ENCODE results near the gene DBNL.

The DBNL gene

DNA sequence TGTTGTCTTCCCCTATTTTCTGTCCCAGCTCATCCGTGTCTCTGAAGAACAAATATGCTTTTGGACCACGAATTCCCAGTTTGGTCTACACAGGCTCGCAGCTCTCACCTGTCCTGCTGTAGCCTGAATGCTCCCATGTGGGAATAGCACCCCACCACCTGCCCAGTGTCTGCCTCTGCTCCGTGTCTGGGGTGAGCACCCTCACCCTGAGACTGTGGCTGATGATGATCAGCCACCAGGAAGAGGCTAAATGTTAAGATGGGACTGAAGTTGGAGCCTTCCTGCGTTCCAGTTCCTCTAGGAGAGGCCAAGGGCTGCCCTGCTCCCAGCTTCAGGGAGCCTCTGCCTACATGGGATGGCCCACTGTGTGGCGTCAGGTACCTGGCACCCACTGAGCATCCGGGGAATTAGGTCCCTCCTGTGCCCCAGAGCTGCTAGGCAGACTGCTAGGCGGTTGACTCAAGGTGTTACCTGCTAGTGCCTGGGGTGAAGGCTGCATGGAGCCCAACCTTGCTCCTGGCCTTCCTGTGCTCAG, 17.2 kb downstream of the DBNL start:
- DNase-seq (ENCODE audit: low read depth in 2 of 2, low spot score in 1 of 2) = no peak

DNA sequence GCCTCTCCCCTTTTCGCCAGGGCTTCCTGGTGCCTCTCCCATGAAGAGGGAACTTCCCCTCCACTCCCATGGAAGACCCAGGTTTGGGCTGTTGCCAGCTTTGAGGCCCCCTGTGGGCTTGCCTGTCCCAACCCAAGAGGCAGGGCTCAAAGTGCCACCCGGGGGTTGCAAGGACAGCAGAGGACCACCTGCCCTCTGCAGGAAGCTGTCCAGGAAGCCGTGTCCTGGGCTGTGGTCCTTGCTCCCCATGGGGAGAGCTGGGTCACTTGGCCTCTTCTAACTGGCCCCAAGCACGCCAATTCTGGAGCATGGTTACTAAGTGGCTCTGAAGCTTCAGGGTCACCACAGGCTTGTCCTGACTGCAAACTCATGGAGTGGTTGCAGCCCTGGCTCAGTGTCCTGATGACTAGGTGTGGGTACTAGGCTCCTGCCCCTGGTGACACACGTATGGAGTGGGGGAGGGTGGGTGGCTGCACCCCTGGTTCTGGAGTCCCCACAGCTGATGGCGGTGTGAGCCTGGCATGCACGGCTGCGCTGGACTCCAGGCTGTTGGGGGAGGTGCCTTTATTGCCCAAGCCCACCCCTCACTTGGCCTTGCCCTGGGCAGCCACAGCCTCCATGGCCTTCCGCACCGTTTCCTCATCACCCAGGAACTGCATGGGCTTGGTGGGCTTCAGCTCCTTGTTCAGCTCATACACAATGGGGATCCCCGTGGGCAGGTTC, 17.8 kb downstream of the DBNL start:
- no peak for DNase-seq (ENCODE audit: low read depth in 2 of 2, low spot score in 1 of 2)

DNA sequence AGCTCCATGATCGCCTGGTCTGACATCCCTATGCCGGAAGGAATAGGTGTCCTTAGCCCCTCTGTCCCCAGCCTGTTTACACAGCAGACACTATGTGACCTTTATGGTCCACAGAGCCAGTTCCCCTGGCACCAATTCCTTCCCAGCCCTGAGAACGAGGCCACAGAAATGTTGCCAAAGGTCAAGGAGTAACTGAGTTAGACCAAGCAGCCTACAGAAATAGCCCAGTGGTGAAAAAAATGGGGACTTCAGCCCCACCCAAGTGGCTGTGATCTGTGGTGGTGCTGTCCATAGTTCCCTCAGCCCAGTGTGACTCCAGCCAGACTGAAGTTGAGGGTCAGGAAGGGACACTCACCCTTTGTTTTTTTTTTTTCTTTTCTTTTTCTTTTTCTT, 18.4 kb downstream of the DBNL start:
- DNase-seq (ENCODE audit: low read depth in 2 of 2, low spot score in 1 of 2) = no peak

DNA sequence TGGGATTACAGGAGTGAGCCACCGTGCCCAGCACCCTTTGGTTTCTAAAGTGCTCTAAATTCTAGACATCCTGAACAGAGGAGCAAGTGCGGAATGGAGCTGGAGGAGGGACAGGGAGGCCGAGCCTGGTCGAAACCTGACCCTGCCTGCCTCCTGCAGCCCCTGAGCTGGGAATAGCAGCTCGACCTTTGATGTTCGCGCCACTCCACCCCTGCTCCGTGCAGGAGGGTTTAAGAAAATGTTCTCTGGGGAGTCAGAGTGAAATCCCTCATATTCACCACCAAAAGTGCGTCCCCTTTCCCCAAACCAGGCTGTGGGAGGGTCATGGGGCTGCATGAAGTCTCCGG, 19.0 kb downstream of the DBNL start:
- no peak for DNase-seq (ENCODE audit: low read depth in 2 of 2, low spot score in 1 of 2)

DNA sequence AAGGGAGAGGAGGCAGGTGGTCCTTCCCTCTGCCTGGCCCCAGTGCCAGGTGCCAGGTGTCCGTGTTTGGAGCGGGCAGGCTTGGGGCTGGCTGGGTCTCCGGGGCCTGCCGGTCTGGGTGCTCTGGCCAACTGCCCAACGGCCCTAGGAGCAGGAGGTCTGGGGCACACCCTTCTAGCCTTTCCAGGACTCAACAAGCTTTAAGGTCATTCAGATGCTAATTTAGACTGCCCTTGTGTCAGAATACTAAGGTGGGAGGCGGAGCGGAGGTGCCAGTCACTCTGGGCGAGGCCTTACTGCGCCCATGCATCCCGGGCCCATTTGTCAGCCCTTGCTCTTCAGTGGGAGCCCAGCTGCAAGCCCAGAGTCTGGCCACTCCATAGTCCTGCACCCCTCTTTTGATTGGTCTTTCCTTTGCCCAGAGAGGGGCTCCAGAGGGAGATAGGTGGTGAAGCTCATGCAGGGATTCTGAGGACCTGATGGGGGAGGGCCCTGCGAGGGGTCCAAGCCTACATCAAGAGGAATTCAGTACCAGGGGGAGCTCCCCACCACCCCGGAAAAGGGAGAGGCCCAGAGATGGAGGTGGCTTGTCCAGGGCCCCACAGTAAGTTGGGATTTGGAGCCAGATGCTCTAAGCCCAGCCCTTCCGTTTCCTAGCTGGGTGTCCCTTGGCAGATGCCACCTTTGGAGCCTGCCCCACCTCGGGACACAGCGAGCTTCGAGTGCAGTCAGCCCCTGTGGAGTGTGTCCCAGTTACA, 19.6 kb downstream of the DBNL start:
- no peak for DNase-seq (ENCODE audit: low read depth in 2 of 2, low spot score in 1 of 2)

DNA sequence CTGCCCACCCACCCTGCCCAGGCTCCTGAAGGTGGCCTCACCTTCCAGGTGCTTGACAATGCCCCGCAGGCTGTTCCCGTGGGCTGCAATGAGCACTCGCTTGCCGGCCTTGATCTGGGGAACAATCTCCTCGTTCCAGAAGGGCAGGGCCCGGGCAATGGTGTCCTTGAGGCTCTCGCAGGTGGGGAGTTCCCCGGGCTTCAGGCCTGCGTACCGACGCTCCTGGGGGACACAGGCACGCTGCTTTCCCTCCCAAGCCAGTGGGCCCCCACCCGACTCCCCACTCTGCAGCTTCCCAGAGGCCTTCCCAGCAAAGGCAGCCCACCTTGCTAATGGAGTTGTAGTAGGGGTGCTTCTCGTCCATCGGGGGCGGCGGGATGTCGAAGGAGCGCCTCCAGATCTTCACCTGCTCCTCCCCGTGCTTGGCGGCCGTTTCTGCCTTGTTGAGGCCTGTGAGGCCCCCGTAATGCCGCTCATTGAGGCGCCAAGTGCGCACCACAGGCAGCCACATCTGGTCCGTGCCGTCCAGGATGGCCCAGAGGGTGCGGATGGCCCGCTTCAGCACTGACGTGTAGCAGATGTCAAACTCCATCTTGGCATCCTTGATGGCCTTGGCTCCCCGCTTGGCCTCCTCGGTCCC, 20.4 kb downstream of the DBNL start:
- DNase-seq (ENCODE audit: low read depth in 2 of 2, low spot score in 1 of 2) = no peak

DNA sequence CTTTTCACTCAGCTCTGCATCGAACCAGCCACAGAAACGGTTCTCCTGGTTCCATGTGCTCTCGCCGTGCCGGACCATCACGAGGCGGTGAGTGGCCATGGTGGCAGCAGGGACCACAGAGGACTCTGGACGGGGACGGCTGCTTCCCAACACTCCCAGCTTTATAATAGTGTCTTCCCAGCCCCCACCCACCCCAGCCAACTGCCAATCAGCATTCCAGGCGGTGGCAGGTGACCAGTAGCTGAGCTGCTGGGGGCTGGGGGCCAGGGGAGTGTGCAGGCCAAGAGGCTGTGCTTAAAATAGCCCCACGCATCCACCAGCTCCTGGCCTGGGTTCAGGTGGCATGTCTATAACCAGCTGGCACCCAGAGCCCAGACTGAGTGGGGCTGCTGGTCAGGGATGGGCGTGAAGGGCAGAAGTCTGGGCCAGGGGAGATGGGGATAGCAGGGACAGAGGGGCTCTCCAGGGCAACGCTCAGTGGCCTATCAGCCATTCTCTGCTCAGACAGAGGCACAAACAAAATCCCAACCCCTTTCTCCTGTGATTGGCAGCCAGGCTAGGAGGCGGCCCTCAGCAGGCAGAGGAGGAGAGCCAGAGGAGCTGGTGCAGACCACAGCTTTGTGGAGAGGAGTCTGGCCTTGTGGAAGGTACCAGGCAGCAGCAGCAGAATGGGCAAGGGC, 21.1 kb downstream of the DBNL start, which contains the start of gene PGAM2:
TSS of gene PGAM2 (minus strand) at position 137 of the 680 bp plus-strand sequence. CDS start at position 99, 38 bp downstream.
- no peak for DNase-seq (ENCODE audit: low read depth in 2 of 2, low spot score in 1 of 2)

DNA sequence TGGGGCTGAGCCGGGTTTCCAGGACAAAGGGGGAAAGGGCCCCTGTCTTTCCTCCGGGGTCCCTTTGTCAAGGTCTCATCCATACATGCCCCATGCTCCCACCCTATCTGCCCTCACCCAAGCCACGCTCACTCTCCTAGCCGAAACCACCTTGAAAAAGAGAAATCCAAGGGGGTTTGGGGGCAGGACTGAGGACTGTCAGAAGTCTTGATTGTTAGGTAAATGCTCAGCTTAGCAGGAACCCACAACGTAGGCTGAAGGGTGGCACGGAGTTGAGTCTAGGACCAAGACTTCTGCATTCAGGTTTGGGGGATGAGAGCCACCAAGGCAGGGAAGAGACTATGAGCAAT, 21.6 kb downstream of the DBNL start:
- no peak for DNase-seq (ENCODE audit: low read depth in 2 of 2, low spot score in 1 of 2)

DNA sequence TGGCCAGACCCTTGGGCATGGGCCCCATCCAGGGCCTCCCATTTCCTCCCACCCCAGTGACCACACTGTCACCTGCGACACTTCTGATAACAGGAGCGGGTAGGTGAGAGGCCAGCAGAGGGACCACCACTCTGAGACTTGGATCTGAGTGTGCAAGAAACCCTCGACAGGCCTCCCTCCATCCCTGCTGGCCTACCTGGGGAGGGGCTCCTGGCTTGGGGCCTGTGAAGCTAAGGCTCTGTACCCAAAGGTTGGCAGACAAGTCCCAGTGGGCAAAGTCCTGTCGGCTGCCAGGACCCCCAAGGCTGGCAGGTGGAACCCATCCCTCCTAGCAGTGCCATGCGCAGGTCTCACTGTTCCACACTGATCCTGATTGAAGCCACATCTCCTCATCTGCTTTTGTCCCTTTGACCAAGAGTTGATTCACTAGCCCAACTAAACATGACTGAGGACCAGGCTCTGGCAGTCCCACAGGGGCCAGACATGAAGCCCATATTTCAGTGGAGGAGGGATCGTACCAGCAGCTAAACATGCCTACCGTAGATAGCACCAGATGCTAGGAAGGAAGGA, 22.1 kb downstream of the DBNL start:
- DNase-seq (ENCODE audit: low read depth in 2 of 2, low spot score in 1 of 2) = no peak

DNA sequence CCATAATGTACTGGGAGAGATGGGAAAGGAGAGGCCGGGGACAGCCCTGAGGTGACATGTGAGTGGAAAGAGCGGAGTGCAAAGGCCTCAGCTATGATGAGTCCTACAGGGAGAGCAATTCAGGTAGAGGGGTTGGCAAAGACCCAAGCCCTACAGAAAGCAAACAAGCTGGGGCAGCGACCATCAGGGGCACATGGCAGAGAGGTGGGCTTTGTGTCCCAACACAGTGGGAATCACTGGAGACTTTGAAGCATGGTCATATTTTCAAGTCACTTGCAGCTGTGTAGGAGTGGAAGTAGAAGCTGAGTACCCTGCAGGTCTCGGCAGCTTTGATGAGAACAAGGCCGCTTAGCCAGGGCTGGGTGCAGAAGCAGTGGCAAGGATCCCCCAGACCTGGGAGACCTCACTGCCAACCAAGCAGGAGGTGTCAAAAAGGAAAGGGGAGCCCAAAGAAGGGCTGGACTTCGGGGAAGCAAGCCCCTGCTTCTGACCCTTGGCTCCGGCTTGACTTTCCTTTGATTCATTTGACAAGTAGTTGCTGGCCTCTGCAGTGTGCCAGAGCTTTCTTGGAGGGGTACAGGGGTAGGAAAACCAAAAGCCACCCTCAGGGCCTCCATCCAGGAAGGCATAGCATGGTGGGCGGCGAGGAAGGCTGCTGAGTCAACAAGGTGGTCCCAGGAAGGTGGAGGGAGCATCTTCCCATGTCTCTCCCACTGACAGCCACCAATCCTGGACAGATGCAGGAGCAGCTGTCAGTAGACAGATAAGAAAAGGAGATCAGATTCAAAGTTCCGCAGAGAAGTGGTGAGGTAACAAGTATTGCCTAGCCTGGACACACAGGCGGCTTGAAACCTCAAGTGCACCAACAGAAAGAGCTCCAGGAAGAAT, 22.8 kb downstream of the DBNL start:
- no peak for DNase-seq (ENCODE audit: low read depth in 2 of 2, low spot score in 1 of 2)

DNA sequence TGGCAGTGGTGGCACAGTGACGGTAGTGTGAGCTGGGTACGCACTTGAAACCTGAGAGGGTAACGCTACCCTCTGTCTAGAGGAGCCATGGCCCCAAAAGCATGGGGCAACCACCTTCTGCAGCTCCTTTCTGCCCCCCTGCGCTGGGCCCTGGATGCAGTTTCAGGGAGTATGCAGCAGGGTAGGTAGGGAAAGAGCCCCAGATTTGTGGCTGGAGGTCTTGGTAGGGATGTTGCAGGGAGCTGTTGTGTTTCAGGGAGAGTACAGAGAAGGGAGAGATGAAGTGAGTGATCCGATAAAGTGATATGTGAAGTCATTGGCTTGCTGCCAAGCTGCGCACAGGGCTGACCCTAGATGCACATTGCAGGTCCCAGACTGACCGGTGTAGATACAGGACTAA, 23.6 kb downstream of the DBNL start:
- no peak for DNase-seq (ENCODE audit: low read depth in 2 of 2, low spot score in 1 of 2)

DNA sequence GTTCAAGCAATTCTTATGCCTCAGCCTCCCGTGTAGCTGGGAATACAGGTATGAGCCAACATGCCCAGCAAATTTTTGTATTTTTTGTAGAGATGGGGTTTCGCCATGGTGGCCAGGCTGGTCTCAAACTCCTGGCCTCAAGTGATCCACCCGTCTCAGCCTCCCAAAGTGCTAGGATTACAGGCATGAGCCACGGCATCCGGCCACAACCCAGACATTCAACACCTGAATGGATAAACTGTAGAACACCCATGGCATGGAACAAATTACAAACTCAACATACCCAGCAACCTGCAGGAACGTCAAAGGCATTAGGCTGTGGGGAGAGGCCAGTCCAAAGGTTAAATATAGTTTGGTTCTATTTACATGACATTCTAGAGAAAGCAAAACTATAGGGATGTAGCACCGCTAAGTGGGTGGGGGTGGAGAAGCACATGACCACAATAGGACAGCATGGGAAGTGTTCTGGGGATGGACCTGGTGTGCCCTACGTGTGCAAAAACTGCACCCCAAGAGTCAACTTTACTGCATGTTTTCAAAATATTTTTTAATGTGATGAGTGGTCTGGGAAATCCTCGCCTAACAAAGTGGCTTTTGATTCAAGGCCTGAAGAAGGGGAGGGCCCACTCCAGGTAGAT, 27.3 kb downstream of the DBNL start:
- DNase-seq (ENCODE audit: low read depth in 2 of 2, low spot score in 1 of 2) = no peak

DNA sequence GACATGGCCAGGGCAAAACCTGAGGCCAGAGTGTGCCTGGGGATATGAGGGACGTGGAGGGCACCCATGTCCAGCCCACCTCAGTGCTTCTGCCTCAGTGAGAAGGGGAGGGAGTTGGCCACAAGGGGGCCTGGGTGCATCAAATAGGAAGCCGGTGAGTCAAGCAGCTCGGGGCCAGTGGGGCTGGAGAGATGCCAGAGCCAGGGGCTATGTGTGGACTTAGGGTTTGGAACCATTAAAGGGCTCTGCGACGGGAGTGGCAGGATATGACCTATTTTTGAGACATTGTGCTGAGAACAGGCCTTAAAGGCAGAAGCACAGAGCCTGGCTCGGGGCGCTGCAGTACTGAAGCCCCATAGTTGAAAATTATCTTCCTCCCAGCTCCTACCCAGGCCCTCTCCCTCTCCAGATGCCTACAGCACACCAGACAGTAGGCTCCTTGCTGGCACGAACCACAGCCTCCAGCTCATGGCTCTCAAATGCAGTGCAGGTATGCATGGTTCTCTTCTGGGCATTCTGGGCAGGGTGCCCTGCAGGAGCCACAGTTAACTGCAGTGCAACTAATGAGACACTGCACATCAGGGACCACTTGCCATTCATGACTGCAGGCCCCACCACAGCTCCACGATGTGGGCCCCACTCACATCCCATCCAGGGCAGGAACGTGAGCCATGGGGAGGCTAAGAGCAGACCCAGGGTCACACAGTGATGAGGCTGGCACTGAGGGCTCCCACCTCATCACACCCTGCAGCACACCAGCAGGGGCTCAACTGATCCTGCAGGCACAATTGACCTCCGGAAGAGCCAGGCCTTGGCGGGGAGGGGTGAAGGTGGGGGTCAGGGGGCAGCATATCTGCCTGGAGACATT, 28.1 kb downstream of the DBNL start:
- DNase-seq (ENCODE audit: low read depth in 2 of 2, low spot score in 1 of 2) = no peak

DNA sequence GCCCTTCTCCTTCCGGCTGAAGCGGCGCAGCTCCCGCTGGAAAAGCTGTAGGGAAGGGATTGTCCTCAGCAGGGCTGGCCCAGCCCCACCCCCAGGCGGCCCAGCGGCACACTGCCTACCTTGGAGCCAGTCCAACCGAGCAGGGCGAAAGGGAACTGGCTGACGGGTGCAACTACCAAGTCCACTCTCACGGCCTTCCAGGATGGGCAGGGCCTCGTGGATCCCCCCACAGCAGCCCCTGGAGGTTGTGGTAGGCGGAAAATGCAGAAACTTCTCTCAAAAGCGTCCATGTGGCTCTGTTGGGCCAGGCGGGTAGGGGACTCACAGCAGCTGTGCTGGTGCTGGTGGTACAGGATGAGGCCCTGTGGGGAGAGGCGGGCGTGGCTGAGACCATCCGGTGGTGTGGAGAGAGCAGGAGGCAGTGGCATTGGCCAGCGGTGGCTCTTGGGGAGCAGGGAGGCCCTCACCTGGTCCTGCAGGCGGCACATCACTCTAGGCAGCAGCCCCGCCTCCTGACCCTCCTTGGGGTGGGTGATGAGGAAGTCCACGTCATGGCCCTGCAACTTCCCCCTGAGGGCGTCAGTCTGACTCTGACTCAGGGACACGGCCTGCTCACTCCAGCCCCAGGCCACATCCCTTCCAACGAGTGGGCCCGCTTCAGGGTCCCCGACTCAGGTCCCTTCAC, 29.3 kb downstream of the DBNL start:
- peak; percentile 24 to 41 for DNase-seq (ENCODE audit: low read depth in 2 of 2, low spot score in 1 of 2)

DNA sequence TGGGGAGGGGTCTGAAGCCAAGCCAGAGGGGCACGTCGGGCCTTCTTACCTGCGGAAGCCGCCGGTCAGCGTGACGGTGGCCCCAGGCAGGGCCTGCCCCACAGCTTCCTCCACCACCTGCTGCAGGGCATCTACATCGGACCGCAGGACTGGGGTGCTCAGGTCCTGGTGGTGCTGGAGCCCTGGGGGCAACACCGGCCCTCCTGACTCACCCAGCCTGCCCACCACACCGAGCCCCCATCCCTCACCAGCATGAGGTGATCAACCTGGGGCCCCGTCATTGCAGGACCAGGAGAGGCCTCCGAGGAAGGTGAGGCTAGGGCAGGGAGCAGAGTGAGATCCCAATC, 29.8 kb downstream of the DBNL start:
- DNase-seq (ENCODE audit: low read depth in 2 of 2, low spot score in 1 of 2) = no peak

DNA sequence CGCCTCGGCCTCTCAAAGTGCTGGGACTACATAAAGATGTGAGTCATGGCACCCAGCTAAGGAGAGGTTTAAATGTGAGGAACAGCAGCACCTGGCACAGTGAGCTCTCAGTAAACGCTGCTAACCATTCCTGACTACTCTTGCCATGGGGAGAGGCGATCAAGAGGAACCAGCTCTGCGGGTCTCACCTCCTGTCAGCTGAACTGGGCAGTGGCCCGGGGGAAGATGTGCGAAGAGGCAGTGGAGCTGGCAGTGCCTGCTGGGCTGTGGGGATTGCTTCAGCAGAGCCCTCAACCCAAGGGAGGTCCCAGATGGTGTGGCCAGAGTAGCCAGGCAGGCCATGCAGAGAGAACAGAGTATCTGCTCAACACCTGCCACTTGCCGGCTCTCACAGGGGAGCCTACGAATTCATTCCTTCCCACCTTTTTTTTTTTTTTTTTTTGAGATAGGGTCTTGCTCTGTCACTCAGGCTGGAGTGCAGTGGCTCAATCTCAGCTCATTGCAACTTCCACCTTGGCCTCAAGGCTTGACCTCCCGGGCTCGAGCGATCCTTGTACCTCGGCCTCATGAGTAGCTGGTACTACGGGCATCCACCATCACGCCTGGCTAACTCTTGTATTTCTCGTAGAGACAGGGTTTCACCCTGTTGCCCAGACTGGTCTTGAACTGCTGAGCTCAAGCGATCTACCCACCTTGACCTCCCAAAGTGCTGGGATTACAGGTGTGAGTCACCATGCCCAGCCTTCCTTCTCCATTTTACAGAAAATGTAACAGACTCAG, 31.0 kb downstream of the DBNL start:
- DNase-seq (ENCODE audit: low read depth in 2 of 2, low spot score in 1 of 2) = no peak

DNA sequence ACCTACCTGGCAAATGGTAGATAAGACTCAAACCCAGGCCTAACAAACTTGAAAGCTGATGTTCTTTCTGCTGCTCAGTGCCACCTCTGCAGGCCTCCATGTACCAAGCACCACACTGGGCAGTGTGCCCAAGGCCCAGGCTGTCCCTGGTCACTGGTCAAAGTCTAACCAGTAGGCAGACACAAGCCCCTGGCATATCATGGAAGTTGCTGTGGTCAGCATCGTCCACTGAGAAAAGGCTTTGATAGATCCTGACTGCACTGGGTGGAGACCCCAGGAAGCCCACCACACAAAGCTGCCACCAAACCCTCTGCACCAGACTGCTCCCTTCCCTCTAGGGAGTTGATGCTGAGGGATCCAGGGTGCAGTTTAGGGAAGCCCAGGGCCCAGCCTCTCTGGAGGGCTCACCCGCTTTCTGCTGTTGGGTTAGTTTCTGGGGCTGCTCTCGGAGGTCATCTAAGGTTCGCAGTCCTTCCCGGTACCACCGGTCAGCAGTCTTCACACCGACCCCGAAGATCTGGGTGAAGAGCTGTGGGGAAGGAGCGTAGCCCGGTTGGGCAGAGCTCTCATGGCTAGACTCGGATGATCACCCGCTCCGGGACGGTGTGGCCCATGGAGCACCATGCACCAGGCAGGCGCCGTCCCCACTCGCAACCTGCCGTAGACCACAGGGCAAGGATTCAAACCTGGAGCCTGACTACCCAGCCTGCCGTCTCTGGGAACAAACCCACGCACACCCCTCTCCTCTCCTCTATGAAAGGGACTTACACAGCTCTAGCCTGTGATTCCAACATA, 31.8 kb downstream of the DBNL start:
- DNase-seq (ENCODE audit: low read depth in 2 of 2, low spot score in 1 of 2) = no peak
